ACHN (cell line): Measurements from ENCODE around the gene SPOCK1.
A peak's percentile ranks its signal among the peaks of the same experiment; 100 is the strongest.
"Not testable (repeated sequence)": the region's sequence is repeated elsewhere in the genome, so short reads cannot be mapped to it uniquely, and the experiment has no call there.

Source experiments
- DNase-seq: peaks from one replicate; pipeline ENCODE4 v3.0.0-alpha.2; 2015
- in situ Hi-C: cut with HindIII; loops from 2 replicates; pipeline ENCODE4 v1.10.0; 2017; ENCODE audit warnings: low sequenced_read_pairs, low pct_ligation_motif_present, low pct_unique_long_range_greater_than_20kb

SPOCK1 gene

GRCh38 chr5:137234973-137235943 lies 263.9 kb downstream of the SPOCK1 start:
- in situ Hi-C loops = no loop called here
- DNase-seq = peak; percentile 32

- no peak for DNase-seq
- in situ Hi-C loops = no loop called here
Observed at GRCh38 chr5:137233726-137234125, 265.4 kb downstream of the SPOCK1 start.

GRCh38 chr5:137233304-137233703 lies 265.8 kb downstream of the SPOCK1 start:
- in situ Hi-C loops, DNase-seq: not testable (repeated sequence)

GRCh38 chr5:137231540-137231939 lies 267.6 kb downstream of the SPOCK1 start:
- in situ Hi-C loops = no loop called here
- peak; percentile 25 for DNase-seq

GRCh38 chr5:137228816-137229215 lies 270.3 kb downstream of the SPOCK1 start:
- in situ Hi-C loops = no loop called here
- no peak for DNase-seq

GRCh38 chr5:137226081-137226480 lies 273.0 kb downstream of the SPOCK1 start:
- in situ Hi-C loops = no loop called here
- DNase-seq = no peak

- in situ Hi-C loops = no loop called here
- no peak for DNase-seq
Observed at GRCh38 chr5:137223324-137224295, 275.5 kb downstream of the SPOCK1 start.

GRCh38 chr5:137221943-137222342 lies 277.2 kb downstream of the SPOCK1 start:
- no peak for DNase-seq
- in situ Hi-C loops = no loop called here

GRCh38 chr5:137220523-137220927 lies 278.6 kb downstream of the SPOCK1 start:
- peak; percentile 85 for DNase-seq
- in situ Hi-C loops = no loop called here

- no peak for DNase-seq
- in situ Hi-C loops = no loop called here
Observed at GRCh38 chr5:137218896-137219295, 280.2 kb downstream of the SPOCK1 start.

- DNase-seq = peak; percentile 45
Observed at GRCh38 chr5:137218471-137218870, 280.7 kb downstream of the SPOCK1 start.

GRCh38 chr5:137217599-137218200 lies 281.4 kb downstream of the SPOCK1 start:
- in situ Hi-C loops = no loop called here

More at GRCh38 chr5:137218471-137218870, 280.7 kb downstream of the SPOCK1 start:
- in situ Hi-C loops = no loop called here

GRCh38 chr5:137216976-137217598 lies 282.0 kb downstream of the SPOCK1 start:
- in situ Hi-C loops = no loop called here

More at GRCh38 chr5:137217599-137218200, 281.4 kb downstream of the SPOCK1 start:
- DNase-seq = peak; percentile 86

GRCh38 chr5:137215780-137216179 lies 283.3 kb downstream of the SPOCK1 start:
- no peak for DNase-seq
- in situ Hi-C loops = no loop called here

More at GRCh38 chr5:137216976-137217598, 282.0 kb downstream of the SPOCK1 start:
- no peak for DNase-seq

- in situ Hi-C loops = no loop called here
- no peak for DNase-seq
Observed at GRCh38 chr5:137215261-137215660, 283.9 kb downstream of the SPOCK1 start.

GRCh38 chr5:137214446-137215189 lies 284.5 kb downstream of the SPOCK1 start:
- DNase-seq = no peak
- in situ Hi-C loops = no loop called here

GRCh38 chr5:137212471-137212870 lies 286.7 kb downstream of the SPOCK1 start:
- no peak for DNase-seq
- in situ Hi-C loops = no loop called here
